Effector memory CD4-positive, alpha-beta T cell (primary cell): ENCODE data around the gene METTL9.
"Not testable (repeated sequence)": the region's sequence is repeated elsewhere in the genome, so short reads cannot be mapped to it uniquely, and the experiment has no call there.

Source experiments
- DNase-seq, 3 donors: peaks; one replicate each; pipeline ENCODE4 v3.0.0-alpha.2; 2020
- H3K27ac ChIP-seq: 2 replicates; pipeline ENCODE4 v1.7.0; 2013; ENCODE audit warnings: mild to moderate bottlenecking, low read length, moderate library complexity; ENCODE audit not compliant: insufficient read depth, poor library complexity, severe bottlenecking
- H3K27me3 ChIP-seq: replicated peaks from 2 replicates; pipeline ENCODE4 v1.7.0; 2013; ENCODE audit warnings: mild to moderate bottlenecking, low read length; ENCODE audit not compliant: insufficient read depth, control insufficient read depth, poor library complexity, severe bottlenecking
- H3K36me3 ChIP-seq: 2 replicates; pipeline ENCODE4 v1.7.0; 2013; ENCODE audit warnings: mild to moderate bottlenecking, low read length, moderate library complexity; ENCODE audit not compliant: control insufficient read depth, insufficient read depth
- H3K4me1 ChIP-seq: 2 replicates; pipeline ENCODE4 v1.7.0; 2013; ENCODE audit warnings: low read length, mild to moderate bottlenecking; ENCODE audit not compliant: control insufficient read depth, insufficient read depth, poor library complexity, severe bottlenecking
- H3K4me3 ChIP-seq: 2 replicates; pipeline ENCODE4 v1.7.0; 2013; ENCODE audit warnings: low read length, low read depth, mild to moderate bottlenecking; ENCODE audit not compliant: insufficient read depth, poor library complexity, severe bottlenecking
- H3K9me3 ChIP-seq: 2 replicates; pipeline ENCODE4 v1.7.0; 2013; ENCODE audit warnings: mild to moderate bottlenecking, low read length, moderate library complexity; ENCODE audit not compliant: control insufficient read depth

The METTL9 gene

DNA sequence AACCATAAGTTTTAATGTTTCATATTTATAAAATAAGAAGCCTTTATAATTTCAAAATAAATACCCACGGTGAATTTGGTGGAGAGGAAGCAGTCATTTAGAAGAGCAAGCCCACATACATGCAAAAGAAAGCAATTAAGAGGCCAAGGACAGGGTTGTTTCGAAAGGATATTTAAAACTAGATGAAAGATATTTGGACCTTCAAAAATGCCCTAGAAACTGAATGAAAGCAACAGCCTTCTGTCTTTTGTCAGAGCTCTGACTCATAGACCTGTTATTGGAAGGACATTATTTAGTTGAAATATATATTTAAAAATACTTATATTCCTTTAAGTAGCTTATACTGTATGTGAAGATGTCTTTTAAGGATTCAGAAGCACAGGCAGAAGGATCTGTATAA lies 8.6 kb upstream of the METTL9 start:
- H3K36me3 ChIP-seq = no peaks in the 10 kb centered on the region
- no peak overlapping the region for H3K27ac ChIP-seq
- DNase-seq = no peak
- H3K4me1 ChIP-seq = no peaks in the 10 kb centered on the region
- no peaks in the 10 kb centered on the region for H3K27me3 ChIP-seq
- H3K9me3 ChIP-seq = no peaks in the 10 kb centered on the region
- H3K4me3 ChIP-seq = no peak overlapping the region

DNA sequence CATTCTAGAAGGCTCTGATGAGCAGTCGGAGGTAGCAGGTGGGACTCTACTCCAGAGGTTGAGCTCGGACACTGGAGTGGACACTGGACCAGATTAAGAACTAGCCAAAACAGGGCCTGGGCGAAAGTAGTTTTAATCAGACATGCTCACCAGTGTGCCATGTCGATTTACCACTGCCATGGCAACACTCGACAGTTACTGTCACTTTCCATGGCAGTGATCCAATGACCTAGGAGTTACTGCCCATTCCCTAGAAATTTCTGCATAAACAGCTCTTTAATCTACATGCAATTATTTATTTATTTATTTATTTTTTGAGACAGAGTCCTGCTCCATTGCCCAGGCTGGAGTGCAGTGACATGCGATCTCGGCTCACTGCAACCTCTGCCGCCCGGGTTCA lies 7.2 kb upstream of the METTL9 start:
- no peak overlapping the region for H3K4me3 ChIP-seq
- H3K27ac ChIP-seq = no peak overlapping the region
- H3K27me3 ChIP-seq = no peaks in the 10 kb centered on the region
- no peaks in the 10 kb centered on the region for H3K4me1 ChIP-seq
- H3K9me3 ChIP-seq = no peaks in the 10 kb centered on the region
- DNase-seq = no peak
- no peaks in the 10 kb centered on the region for H3K36me3 ChIP-seq

DNA sequence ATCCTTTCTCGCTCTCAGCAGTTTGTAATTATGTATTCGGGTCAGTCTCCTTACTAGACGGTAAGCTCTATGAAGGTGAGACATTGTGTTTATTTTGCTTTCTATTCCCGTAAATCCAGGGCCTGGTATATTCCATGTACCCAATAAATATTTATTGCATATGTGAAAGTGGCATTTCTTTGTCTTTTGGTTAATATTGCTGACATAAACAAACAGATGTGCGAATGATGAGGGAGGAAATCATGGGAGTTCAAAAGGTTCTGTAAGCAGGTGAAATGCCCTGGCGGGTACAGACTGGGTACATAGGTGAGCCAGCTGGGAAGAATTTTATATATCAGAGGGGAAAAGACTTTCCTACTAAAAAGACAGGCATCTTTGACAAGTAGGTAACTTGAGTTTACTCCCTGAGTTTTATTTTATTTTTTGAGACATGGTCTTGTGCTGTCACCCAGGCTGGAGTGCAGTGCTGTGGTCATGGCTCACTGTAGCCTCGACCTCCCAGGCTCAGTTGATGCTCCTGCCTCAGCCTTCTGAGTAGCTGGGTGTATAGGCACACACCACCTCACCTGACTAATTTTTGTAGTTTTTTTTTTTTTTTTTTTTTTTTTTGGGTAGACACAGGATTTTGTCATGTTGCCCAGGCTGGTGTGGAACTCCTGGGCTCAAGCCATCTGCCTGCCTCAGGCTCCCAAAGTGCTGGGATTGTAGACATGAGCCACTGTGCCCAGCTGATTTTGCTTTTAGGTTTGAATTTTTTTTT lies 5.7 kb upstream of the METTL9 start:
- Histone ChIP-seq H3K4me1 (peaks cover 6% of the 10 kb centered on the region), H3K27ac (no peak overlapping the region), H3K9me3 (no peaks in the 10 kb centered on the region), H3K36me3 (no peaks in the 10 kb centered on the region), H3K4me3 (no peak overlapping the region), H3K27me3 (no peaks in the 10 kb centered on the region)
- no peak for DNase-seq

DNA sequence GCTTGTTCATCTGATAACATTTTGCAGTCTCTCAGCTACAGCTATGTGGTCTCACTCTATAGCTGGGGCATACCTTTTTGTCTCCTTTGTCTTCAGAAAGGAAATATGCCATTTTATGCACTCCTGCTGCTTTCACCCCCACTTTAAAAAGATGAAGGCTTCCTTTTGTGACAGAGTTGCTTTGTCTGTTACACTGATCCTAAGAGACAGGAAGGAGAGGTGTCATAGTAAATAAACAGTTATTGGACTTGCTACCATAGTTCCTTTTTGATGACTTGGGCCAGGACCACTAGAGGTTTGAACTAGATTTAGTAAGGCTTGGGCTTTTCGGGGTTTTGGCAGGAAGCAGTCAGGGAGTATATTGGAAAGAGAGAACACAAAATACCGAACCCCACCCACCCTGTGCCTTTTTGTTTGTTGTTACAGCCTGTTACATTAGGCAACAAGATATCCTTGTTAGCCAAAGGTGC lies 1.8 kb upstream of the METTL9 start:
- no peak overlapping the region for H3K27ac ChIP-seq
- peaks cover 20% of the 10 kb centered on the region for H3K4me1 ChIP-seq
- H3K9me3 ChIP-seq = no peaks in the 10 kb centered on the region

DNA sequence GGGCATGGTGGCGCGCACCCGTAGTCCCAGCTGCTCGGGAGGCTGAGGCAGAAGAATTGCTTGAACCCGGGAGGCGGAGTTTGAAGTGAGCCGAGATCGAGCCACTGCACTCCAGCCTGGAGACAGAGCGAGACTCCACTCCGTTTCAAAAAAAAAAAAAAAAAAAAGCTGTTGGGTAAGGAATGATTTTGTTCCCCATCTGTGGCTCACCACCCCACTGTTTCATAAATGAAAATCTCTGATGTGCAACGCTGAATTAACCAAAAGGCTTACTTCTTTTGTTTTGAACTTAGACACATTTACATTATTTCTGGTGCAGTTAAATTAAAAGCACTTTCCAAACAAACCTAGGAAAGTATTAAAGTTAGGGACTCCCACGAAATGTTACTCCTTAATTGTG lies 1.2 kb upstream of the METTL9 start:
- H3K27ac ChIP-seq = peak overlapping the region; percentile 91
- no peaks in the 10 kb centered on the region for H3K27me3 ChIP-seq
- no peaks in the 10 kb centered on the region for H3K9me3 ChIP-seq
- peaks cover 20% of the 10 kb centered on the region for H3K4me1 ChIP-seq
- H3K36me3 ChIP-seq = no peaks in the 10 kb centered on the region
- H3K4me3 ChIP-seq = peak overlapping the region; percentile 84
- DNase-seq = no peak

More for the DNA sequence above, 1.8 kb upstream of the METTL9 start:
- H3K4me3 ChIP-seq = no peak overlapping the region
- H3K27me3 ChIP-seq = no peaks in the 10 kb centered on the region
- no peak for DNase-seq
- H3K36me3 ChIP-seq = no peaks in the 10 kb centered on the region

DNA sequence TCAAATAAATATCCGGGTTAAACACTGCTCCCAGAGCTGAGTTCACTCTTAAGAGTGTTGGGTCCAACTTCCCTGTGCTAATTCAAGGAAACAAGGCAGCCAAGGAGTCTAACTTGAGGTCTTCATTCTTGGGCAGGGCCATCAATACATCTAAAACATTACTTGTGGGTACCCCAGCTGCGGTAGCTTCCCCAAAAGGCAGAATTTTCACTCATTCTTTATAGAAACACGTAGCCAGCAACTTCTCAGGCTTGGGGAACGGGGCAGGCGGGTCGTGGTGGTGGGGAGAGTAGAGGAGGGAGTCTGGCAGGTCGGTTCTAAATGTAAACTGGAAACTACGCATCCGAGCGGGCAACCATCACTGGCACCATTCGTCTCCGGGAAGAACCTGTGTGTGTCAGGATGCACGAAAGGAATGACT lies 666 bp upstream of the METTL9 start:
- H3K36me3 ChIP-seq = no peaks in the 10 kb centered on the region
- H3K4me3 ChIP-seq = peak overlapping the region; percentile 84
- no peaks in the 10 kb centered on the region for H3K27me3 ChIP-seq
- peak overlapping the region; percentile 91 for H3K27ac ChIP-seq
- H3K9me3 ChIP-seq = no peaks in the 10 kb centered on the region
- no peak for DNase-seq
- peaks cover 20% of the 10 kb centered on the region for H3K4me1 ChIP-seq

DNA sequence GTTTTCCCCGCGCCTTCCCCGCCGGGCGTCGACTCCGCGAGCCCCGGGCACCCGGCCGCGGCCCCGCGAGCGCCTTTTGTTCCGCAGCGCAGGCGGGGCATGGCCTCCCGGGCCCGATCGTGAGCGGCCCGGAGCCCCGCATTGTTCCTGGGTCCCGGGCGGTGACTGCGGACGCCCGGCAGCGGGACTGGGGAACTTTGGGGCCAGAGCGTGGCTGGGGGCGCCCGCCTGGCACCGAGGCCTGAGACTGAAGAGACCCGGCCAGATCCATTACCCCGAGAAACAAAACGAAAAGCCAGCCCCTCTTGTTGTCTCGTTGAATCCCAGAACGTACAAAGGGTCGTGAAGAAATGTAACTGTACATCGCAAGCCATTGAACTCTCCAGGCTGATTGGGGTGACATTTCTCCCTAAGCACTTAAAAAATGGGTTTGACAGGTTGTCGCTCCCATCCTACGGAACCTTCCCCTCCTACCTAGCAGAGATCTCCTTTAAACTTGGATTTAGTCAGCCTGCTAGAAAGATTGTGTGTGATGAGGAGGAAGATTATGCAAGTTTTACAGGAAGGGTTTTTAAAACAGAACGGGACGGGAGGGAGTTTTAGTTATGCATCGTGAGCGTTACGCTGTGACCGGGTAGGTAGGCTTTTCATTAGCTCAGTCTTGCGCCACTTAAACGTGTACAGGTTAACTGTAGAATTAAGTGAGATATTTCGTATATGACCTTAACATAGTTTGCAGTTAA lies 825 bp downstream of the METTL9 start:
- DNase-seq = no peak
- peaks cover 20% of the 10 kb centered on the region for H3K4me1 ChIP-seq
- H3K27me3 ChIP-seq = no peaks in the 10 kb centered on the region
- H3K36me3 ChIP-seq = no peaks in the 10 kb centered on the region
- no peaks in the 10 kb centered on the region for H3K9me3 ChIP-seq
- peak overlapping the region; percentile 91 for H3K27ac ChIP-seq
- H3K4me3 ChIP-seq = peak overlapping the region; percentile 84

DNA sequence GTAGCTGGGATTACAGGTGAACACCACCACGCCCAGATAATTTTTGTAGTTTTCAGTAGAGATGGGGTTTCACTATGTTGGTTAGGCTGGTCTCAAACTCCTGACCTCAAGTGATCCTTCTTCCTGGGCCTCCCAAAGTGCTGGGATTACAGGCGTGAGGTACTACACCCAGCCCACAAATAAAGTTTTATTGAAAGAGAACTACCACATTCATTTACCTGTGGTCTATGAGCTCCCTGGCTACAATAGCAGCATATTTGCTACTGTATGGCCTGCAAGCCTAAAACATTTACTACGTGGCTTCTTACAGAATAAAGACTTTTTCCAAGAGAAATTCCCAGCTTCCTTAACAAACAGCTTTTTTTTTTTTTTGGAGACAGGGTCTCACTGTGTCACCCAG lies 3.4 kb downstream of the METTL9 start:
- Histone ChIP-seq H3K4me3 (no peak overlapping the region), H3K36me3 (no peaks in the 10 kb centered on the region), H3K9me3 (no peaks in the 10 kb centered on the region), H3K27me3 (no peaks in the 10 kb centered on the region), H3K27ac (no peak overlapping the region), H3K4me1 (peaks cover 20% of the 10 kb centered on the region)
- DNase-seq = no peak

DNA sequence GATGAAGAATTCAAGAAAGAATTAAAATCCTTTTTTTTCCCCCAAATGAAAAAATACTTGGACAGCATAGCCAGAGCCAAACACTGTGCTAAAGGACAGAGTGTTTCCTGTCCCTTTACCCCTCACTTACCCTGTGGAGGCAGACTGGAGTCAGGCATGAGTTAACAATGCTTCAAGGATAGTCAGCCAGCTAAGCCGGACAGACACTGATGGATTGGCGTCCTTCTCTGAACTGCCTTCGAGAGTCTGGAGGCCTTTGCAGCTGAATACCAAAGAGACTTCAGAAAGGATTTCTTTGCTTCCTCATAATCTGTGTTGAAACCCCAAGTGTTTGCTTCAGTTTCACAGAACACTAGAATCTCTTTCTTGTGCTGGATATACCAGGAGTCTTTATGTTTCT lies 4.6 kb downstream of the METTL9 start:
- Histone ChIP-seq H3K36me3 (no peaks in the 10 kb centered on the region), H3K27ac (no peak overlapping the region), H3K4me1 (peaks cover 21% of the 10 kb centered on the region), H3K9me3 (no peaks in the 10 kb centered on the region), H3K4me3 (no peak overlapping the region), H3K27me3 (no peaks in the 10 kb centered on the region)
- DNase-seq = no peak

DNA sequence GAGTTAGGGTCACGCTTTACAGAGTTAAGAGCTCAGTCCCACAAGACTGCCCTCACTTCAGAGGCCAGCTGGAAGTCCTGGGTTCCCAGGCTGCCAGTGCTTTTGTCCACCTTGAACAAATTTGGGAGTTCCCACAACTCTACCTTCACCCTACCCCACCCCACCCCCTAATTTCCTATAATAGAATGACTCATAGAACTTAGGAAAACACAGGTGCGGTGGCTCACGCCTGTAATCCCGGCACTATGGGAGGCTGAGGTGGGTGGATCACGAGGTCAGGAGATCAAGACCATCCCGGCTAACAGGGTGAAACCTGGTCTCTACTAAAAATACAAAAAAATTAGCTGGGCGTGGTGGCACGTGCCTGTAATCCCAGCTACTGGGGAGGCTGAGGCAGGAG lies 6.5 kb downstream of the METTL9 start:
- peaks cover 26% of the 10 kb centered on the region for H3K4me1 ChIP-seq

More for the DNA sequence above, 6.5 kb downstream of the METTL9 start:
- not testable (repeated sequence) for H3K27ac ChIP-seq, DNase-seq, H3K27me3 ChIP-seq, H3K4me3 ChIP-seq, H3K36me3 ChIP-seq, H3K9me3 ChIP-seq
